ENCODE measurements around the gene MAP1B. TPM values are rescaled to one million over a fixed set of nuclear protein-coding genes. Genes with fewer than 3 reads are reported as not detected.
A peak's percentile ranks its signal among the peaks of the same experiment; 100 is the strongest.
"Not testable (repeated sequence)": the region's sequence is repeated elsewhere in the genome, so short reads cannot be mapped to it uniquely, and the experiment has no call there.

Gene MAP1B
- total RNA-seq, 1 experiment from 2014 or later = 43.8 TPM

- BruUV-seq (replicated peaks) = no TSS peak
These were observed 22.4 kb upstream of the MAP1B start for GRCh38 chr5:72084876-72085275.

GRCh38 chr5:72085319-72085718 lies 22.0 kb upstream of the MAP1B start:
- Mint-ChIP-seq H3K27ac (ENCODE audit: low read depth, unreplicated experiment) (no peak overlapping the region), H3K4me3 (ENCODE audit: unreplicated experiment) (no peak overlapping the region), H3K9me3 (ENCODE audit: unreplicated experiment) (no peaks in the 10 kb centered on the region), H3K27me3 (ENCODE audit: insufficient read depth, unreplicated experiment) (peaks cover 29% of the 10 kb centered on the region), H3K4me1 (ENCODE audit: insufficient read depth, unreplicated experiment) (no peaks in the 10 kb centered on the region), H3K36me3 (ENCODE audit: insufficient read depth, unreplicated experiment) (peaks cover under 1% of the 10 kb centered on the region)
- intact Hi-C loops (cut with micrococcal nuclease) = no loop called here
- DNase-seq (ENCODE audit: unreplicated experiment) = no peak
- BruUV-seq (replicated peaks) = no TSS peak
- TF ChIP-seq CTCF (IDR thresholded peaks at IDR 0.05; ENCODE audit: unreplicated experiment) = no peak
- POLR2A ChIA-PET = no interaction called here
- CTCF ChIA-PET = interaction anchor here (0.7 kb wide), 1 partner anchor 28 kb away, joined by 3 read pairs; no protein-coding TSS in a partner anchor

More at GRCh38 chr5:72084876-72085275, 22.4 kb upstream of the MAP1B start:
- no peaks in the 10 kb centered on the region for H3K9me3 Mint-ChIP-seq (ENCODE audit: unreplicated experiment)
- no peak overlapping the region for H3K27ac Mint-ChIP-seq (ENCODE audit: low read depth, unreplicated experiment)
- H3K4me3 Mint-ChIP-seq (ENCODE audit: unreplicated experiment) = no peak overlapping the region
- ChIA-PET POLR2A (no interaction called here), CTCF (interaction anchor here (0.7 to 1.3 kb wide), 2 partner anchors 27 to 307 kb away, joined by 3 to 4 read pairs; no protein-coding TSS in a partner anchor)
- DNase-seq (ENCODE audit: unreplicated experiment) = no peak
- no peaks in the 10 kb centered on the region for H3K4me1 Mint-ChIP-seq (ENCODE audit: insufficient read depth, unreplicated experiment)
- H3K27me3 Mint-ChIP-seq (ENCODE audit: insufficient read depth, unreplicated experiment) = peaks cover 29% of the 10 kb centered on the region
- TF ChIP-seq CTCF (IDR thresholded peaks at IDR 0.05; ENCODE audit: unreplicated experiment) = no peak
- H3K36me3 Mint-ChIP-seq (ENCODE audit: insufficient read depth, unreplicated experiment) = peaks cover 4% of the 10 kb centered on the region
- intact Hi-C loops (cut with micrococcal nuclease) = no loop called here

GRCh38 chr5:72089713-72090112 lies 17.6 kb upstream of the MAP1B start:
- CTCF ChIA-PET = interaction anchor here (0.7 kb wide), 1 partner anchor 228 kb away, joined by 4 read pairs; no protein-coding TSS in a partner anchor

GRCh38 chr5:72092074-72092473 lies 15.2 kb upstream of the MAP1B start:
- POLR2A ChIA-PET = no interaction called here
- CTCF ChIA-PET = no interaction called here
- Mint-ChIP-seq H3K4me3 (ENCODE audit: unreplicated experiment) (no peak overlapping the region), H3K27ac (ENCODE audit: low read depth, unreplicated experiment) (no peak overlapping the region), H3K4me1 (ENCODE audit: insufficient read depth, unreplicated experiment) (no peaks in the 10 kb centered on the region), H3K9me3 (ENCODE audit: unreplicated experiment) (no peaks in the 10 kb centered on the region), H3K36me3 (ENCODE audit: insufficient read depth, unreplicated experiment) (no peaks in the 10 kb centered on the region), H3K27me3 (ENCODE audit: insufficient read depth, unreplicated experiment) (peaks cover 14% of the 10 kb centered on the region)
- TF ChIP-seq CTCF (IDR thresholded peaks at IDR 0.05; ENCODE audit: unreplicated experiment) = no peak
- no TSS peak for BruUV-seq (replicated peaks)
- no peak for DNase-seq (ENCODE audit: unreplicated experiment)
- intact Hi-C loops (cut with micrococcal nuclease) = no loop called here

More at GRCh38 chr5:72089713-72090112, 17.6 kb upstream of the MAP1B start:
- BruUV-seq (replicated peaks); H3K36me3 Mint-ChIP-seq (ENCODE audit: insufficient read depth, unreplicated experiment); DNase-seq (ENCODE audit: unreplicated experiment); H3K27ac Mint-ChIP-seq (ENCODE audit: low read depth, unreplicated experiment); H3K27me3 Mint-ChIP-seq (ENCODE audit: insufficient read depth, unreplicated experiment); H3K4me3 Mint-ChIP-seq (ENCODE audit: unreplicated experiment); POLR2A ChIA-PET; intact Hi-C loops (cut with micrococcal nuclease); H3K9me3 Mint-ChIP-seq (ENCODE audit: unreplicated experiment); H3K4me1 Mint-ChIP-seq (ENCODE audit: insufficient read depth, unreplicated experiment): not testable (repeated sequence)

GRCh38 chr5:72093217-72093616 lies 14.1 kb upstream of the MAP1B start:
- ChIA-PET POLR2A (no interaction called here), CTCF (interaction anchor here (0.5 to 0.9 kb wide), 2 partner anchors 152 to 310 kb away, joined by 3 to 4 read pairs; no protein-coding TSS in a partner anchor)
- H3K27ac Mint-ChIP-seq (ENCODE audit: low read depth, unreplicated experiment) = no peak overlapping the region
- H3K36me3 Mint-ChIP-seq (ENCODE audit: insufficient read depth, unreplicated experiment) = no peaks in the 10 kb centered on the region
- peaks cover 24% of the 10 kb centered on the region for H3K27me3 Mint-ChIP-seq (ENCODE audit: insufficient read depth, unreplicated experiment)
- no peak overlapping the region for H3K4me3 Mint-ChIP-seq (ENCODE audit: unreplicated experiment)
- TF ChIP-seq CTCF (IDR thresholded peaks at IDR 0.05; ENCODE audit: unreplicated experiment) = no peak
- H3K9me3 Mint-ChIP-seq (ENCODE audit: unreplicated experiment) = no peaks in the 10 kb centered on the region
- no TSS peak for BruUV-seq (replicated peaks)
- intact Hi-C loops (cut with micrococcal nuclease) = no loop called here
- DNase-seq (ENCODE audit: unreplicated experiment) = peak; percentile 6
- H3K4me1 Mint-ChIP-seq (ENCODE audit: insufficient read depth, unreplicated experiment) = no peaks in the 10 kb centered on the region

Measured in MCF 10A (cell line).